Stimulated activated naive CD8-positive, alpha-beta T cell treated with anti-CD3 and anti-CD28 coated beads, Interleukin-15, amount 100 ng/mL, for 72 hours (primary cell): Measurements from ENCODE around the gene RARA.
A peak's percentile ranks its signal among the peaks of the same experiment; 100 is the strongest.

Experiments used
- ATAC-seq: fragments of 150-1000 bp; cut with Tn5 transposase; 2 replicates; pipeline ENCODE4 v1.10.0; 2021; ENCODE audit warnings: mild to moderate bottlenecking, moderate library complexity
- DNase-seq, 2 donors: peaks; one replicate each; pipeline ENCODE4 v3.0.0; 2021 to 2022
- H3K27ac Mint-ChIP-seq, 2 donors: one replicate each; pipeline ENCODE4 v1.8.0; 2022; ENCODE audit warnings: mild to moderate bottlenecking in 2 of 2, mixed read lengths in 2 of 2, moderate library complexity in 2 of 2
- H3K27me3 Mint-ChIP-seq: one replicate; pipeline ENCODE4 v1.8.0; 2022; ENCODE audit warnings: mixed read lengths
- H3K4me1 Mint-ChIP-seq: one replicate; pipeline ENCODE4 v1.8.0; 2022; ENCODE audit warnings: mild to moderate bottlenecking, mixed read lengths
- H3K4me3 Mint-ChIP-seq, 2 donors: one replicate each; pipeline ENCODE4 v1.8.0; 2022; ENCODE audit warnings: mild to moderate bottlenecking in 2 of 2, mixed read lengths in 2 of 2, moderate library complexity in 1 of 2
- H3K9me3 Mint-ChIP-seq, 2 donors: one replicate each; pipeline ENCODE4 v1.8.0; 2022; ENCODE audit warnings: mixed read lengths in 2 of 2

The RARA gene

GRCh38 chr17:40327244-40327729 lies 18.3 kb downstream of the RARA start:
- no peak for DNase-seq
- H3K9me3 Mint-ChIP-seq: no peaks in the 10 kb centered on the region
- ATAC-seq: no peak
- peak overlapping the region; percentile 88 to 91 for H3K4me3 Mint-ChIP-seq
- H3K27ac Mint-ChIP-seq: peak overlapping the region in 1 of 2 donors; percentile 95
- H3K4me1 Mint-ChIP-seq: peaks cover 98% of the 10 kb centered on the region
- H3K27me3 Mint-ChIP-seq: no peaks in the 10 kb centered on the region

DNA sequence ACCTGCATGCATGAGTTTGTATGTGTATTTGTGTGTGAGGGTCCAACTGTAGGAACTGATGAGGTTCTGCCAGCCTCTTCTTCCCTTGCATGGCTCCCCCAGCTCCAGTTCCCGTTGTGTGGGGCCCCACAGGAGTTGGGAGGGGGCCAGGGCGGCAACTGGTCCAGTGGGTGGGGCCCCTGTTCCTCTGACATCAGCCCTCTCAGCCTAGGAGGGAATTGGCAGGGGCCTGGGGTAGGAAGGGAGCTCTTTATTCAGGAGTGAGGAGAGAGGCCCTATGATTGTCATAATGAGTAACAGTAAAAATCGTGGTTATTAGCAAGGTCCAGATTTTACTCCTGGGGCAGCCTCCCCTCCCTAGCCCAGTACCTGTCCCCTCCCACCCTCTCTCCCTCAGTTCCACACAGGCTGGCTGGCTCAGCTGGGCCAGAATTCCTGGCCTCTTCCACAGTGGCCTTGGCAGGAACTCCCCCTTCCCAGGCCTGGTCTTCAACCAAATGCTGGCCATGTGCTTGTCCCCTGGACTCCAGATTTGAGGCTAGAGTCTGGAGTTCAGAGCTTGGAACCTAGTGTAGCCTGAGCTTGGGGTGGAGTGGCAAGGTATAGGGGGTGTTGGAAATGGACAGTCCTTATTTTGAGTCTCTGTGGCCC lies 18.9 kb downstream of the RARA start:
- peak overlapping the region; percentile 88 to 91 for H3K4me3 Mint-ChIP-seq
- H3K4me1 Mint-ChIP-seq: peaks cover 98% of the 10 kb centered on the region
- ATAC-seq (no peak), DNase-seq (no peak)
- no peaks in the 10 kb centered on the region for H3K9me3 Mint-ChIP-seq
- no peaks in the 10 kb centered on the region for H3K27me3 Mint-ChIP-seq
- H3K27ac Mint-ChIP-seq: peak overlapping the region in 1 of 2 donors; percentile 28

- DNase-seq (no peak), ATAC-seq (no peak)
- H3K9me3 Mint-ChIP-seq: no peaks in the 10 kb centered on the region
- no peaks in the 10 kb centered on the region for H3K27me3 Mint-ChIP-seq
- H3K27ac Mint-ChIP-seq: peak overlapping the region in 1 of 2 donors; percentile 28
- H3K4me3 Mint-ChIP-seq: peak overlapping the region in 1 of 2 donors; percentile 4
- peaks cover 98% of the 10 kb centered on the region for H3K4me1 Mint-ChIP-seq
Observed at GRCh38 chr17:40328386-40328766, 19.4 kb downstream of the RARA start.

DNA sequence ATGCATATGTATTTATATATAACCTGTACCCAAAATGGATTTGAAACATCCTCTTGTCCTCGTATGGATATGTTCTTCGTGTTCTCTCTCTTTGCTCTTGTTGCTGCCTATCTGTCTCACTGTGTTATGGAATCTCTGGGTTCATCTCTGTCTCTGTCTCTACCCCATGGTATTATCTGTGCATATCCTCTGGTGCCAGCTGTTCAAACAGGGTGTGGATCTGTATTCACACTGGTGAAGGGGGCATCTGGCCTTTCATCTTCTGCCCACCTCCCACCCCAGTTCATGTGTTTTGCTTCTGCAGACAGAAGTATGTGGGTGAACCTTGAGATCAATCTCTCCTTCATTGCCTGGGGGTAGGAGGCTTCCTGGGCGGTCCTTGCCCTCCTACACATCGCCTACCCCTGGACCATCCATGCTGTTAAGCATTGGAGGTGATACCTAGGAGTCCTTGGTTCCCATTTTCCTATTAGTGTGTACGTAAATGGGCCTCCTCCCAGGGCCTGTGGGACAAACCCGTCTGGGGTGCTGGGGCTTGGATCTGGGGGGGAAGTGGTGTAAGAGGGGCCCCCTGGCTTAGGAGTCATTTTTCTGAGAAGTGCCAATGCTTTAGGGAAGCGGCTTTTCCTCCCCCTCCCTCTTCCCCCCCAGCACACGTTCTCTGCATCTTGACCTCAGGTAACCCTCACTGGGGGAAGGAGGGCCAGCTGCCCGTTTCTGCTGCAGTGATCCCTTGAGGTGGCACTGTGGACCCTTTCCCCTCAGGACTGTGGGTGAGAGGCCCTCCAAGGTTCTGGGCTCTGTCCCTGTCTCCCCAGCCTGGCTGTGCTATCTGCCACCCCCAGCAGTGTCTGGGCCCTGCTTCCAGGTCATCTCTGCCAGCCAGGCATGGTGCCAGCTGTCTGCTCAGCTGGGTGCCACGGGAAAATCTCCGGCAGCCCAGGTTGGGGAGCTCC lies 21.1 kb downstream of the RARA start:
- Mint-ChIP-seq H3K27me3 (no peaks in the 10 kb centered on the region), H3K4me1 (peaks cover 98% of the 10 kb centered on the region), H3K4me3 (peak overlapping the region; percentile 22 to 44), H3K27ac (peak overlapping the region; percentile 10 to 27), H3K9me3 (no peaks in the 10 kb centered on the region)
- DNase-seq (no peak), ATAC-seq (peak; percentile 45)

DNA sequence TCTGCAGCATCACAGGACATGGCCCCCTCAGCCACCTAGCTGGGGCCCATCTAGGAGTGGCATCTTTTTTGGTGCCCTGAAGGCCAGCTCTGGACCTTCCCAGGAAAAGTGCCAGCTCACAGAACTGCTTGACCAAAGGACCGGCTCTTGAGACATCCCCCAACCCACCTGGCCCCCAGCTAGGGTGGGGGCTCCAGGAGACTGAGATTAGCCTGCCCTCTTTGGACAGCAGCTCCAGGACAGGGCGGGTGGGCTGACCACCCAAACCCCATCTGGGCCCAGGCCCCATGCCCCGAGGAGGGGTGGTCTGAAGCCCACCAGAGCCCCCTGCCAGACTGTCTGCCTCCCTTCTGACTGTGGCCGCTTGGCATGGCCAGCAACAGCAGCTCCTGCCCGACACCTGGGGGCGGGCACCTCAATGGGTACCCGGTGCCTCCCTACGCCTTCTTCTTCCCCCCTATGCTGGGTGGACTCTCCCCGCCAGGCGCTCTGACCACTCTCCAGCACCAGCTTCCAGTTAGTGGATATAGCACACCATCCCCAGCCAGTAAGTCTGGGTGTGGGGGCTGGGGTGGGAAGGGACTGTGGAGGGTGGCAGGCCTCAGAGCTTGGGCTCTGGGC lies 22.0 kb downstream of the RARA start:
- Mint-ChIP-seq H3K9me3 (no peaks in the 10 kb centered on the region), H3K4me1 (peaks cover 92% of the 10 kb centered on the region), H3K27me3 (no peaks in the 10 kb centered on the region), H3K27ac (peak overlapping the region; percentile 27 to 76), H3K4me3 (peak overlapping the region; percentile 40 to 74)
- no peak for DNase-seq
- ATAC-seq: no peak

DNA sequence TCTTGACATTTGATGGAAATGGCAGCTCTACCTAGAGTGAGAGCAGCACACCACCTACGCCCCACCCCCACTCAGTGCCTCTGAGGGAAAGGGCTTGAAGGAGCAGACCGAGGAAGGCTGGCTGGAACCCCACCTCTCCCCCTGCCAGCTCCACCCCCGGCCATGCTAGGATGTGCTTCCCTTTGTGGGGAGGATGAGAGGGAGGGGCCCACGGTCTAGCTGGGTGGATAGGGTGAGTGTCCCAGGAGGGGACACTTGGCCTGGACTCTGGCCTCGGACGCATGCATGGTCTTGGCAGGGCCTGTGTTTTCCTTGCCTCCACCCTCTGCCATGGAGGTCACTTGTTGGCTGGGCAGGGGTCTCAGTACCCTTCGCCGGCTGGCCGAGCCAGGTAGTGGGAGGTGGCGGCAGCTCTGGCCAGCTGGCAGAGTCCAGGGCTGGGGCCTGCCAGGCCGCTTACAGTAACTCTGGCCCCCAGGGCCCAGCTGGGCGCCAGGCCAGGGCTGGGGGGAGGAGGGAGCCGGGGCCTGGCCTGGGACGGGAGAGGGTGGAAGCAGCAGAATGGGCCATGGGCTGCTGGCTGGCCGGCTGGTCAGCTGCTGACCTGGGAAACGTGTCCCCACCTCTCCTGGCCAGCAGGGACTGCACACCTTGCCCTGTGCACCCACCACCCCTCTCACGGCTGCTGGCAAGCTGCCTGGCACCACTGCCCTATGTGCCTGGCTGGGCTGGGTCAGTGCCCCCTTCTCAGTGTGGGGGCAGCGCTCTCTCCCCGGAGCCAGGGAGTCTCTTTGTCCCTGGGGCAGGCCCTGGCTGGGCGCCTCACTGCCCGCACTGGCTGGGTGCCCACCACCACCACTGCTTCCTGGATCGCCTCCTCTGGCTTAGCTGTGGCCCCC lies 23.0 kb downstream of the RARA start:
- no peak for DNase-seq
- H3K9me3 Mint-ChIP-seq: no peaks in the 10 kb centered on the region
- H3K4me1 Mint-ChIP-seq: peaks cover 87% of the 10 kb centered on the region
- ATAC-seq: no peak
- peak overlapping the region; percentile 73 to 81 for H3K27ac Mint-ChIP-seq
- H3K27me3 Mint-ChIP-seq: no peaks in the 10 kb centered on the region
- H3K4me3 Mint-ChIP-seq: peak overlapping the region; percentile 40 to 74

GRCh38 chr17:40333781-40334448 lies 24.9 kb downstream of the RARA start:
- Mint-ChIP-seq H3K4me1 (peaks cover 85% of the 10 kb centered on the region), H3K27ac (peak overlapping the region in 1 of 2 donors; percentile 82), H3K9me3 (no peaks in the 10 kb centered on the region), H3K4me3 (no peak overlapping the region), H3K27me3 (no peaks in the 10 kb centered on the region)
- ATAC-seq: no peak
- DNase-seq: no peak

GRCh38 chr17:40335620-40336019 lies 26.6 kb downstream of the RARA start:
- no peak overlapping the region for H3K27ac Mint-ChIP-seq
- DNase-seq: no peak
- H3K4me1 Mint-ChIP-seq: peaks cover 86% of the 10 kb centered on the region
- no peak for ATAC-seq
- no peaks in the 10 kb centered on the region for H3K9me3 Mint-ChIP-seq
- H3K27me3 Mint-ChIP-seq: no peaks in the 10 kb centered on the region
- H3K4me3 Mint-ChIP-seq: no peak overlapping the region

DNA sequence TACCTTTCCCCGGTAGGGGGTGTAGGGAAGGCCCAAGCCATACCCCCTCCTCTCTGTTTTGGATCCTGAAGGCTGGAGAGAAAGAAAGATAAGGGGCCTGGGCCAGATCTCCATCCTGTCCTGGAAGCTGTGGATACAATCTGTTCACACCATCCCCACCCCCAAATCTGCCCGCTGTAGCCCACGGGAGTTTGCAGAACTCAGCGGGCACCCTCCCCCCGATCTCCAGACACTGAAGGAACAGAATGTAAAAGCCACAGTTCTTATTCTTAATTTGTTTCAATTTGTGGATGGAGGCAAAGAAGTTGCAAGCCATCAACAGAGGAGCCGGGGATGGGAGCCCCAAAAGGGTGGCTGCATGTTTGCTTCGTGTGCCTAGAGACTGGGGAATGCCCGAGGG lies 28.4 kb downstream of the RARA start:
- DNase-seq (no peak), ATAC-seq (no peak)
- Mint-ChIP-seq H3K4me1 (peaks cover 81% of the 10 kb centered on the region), H3K27me3 (no peaks in the 10 kb centered on the region), H3K27ac (peak overlapping the region; percentile 19 to 46), H3K4me3 (peak overlapping the region in 1 of 2 donors; percentile 62), H3K9me3 (no peaks in the 10 kb centered on the region)

DNA sequence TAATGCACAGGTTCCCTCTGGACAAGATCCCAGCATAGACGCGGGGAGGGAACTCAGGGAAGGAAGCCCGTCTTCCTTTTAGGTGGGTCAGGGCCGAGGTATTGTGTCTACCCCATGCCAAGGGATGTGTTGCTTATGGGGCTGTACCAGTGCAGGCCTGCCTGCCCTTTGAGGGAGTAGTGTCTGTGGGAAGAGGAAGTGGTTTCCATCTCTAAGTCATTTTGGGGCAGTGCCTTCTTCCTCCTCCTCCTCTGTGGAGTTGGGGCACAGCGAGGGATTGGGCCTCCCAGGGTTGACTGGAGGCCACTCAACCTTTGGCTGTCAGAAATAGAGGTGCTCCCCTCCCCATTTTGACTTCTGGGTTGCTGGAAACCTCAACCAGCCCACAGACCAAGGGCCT lies 29.1 kb downstream of the RARA start:
- no peaks in the 10 kb centered on the region for H3K27me3 Mint-ChIP-seq
- H3K9me3 Mint-ChIP-seq: no peaks in the 10 kb centered on the region
- H3K4me1 Mint-ChIP-seq: peaks cover 81% of the 10 kb centered on the region
- ATAC-seq: no peak
- H3K4me3 Mint-ChIP-seq: peak overlapping the region; percentile 12 to 62
- peak overlapping the region in 1 of 2 donors; percentile 69 for H3K27ac Mint-ChIP-seq
- DNase-seq: no peak

DNA sequence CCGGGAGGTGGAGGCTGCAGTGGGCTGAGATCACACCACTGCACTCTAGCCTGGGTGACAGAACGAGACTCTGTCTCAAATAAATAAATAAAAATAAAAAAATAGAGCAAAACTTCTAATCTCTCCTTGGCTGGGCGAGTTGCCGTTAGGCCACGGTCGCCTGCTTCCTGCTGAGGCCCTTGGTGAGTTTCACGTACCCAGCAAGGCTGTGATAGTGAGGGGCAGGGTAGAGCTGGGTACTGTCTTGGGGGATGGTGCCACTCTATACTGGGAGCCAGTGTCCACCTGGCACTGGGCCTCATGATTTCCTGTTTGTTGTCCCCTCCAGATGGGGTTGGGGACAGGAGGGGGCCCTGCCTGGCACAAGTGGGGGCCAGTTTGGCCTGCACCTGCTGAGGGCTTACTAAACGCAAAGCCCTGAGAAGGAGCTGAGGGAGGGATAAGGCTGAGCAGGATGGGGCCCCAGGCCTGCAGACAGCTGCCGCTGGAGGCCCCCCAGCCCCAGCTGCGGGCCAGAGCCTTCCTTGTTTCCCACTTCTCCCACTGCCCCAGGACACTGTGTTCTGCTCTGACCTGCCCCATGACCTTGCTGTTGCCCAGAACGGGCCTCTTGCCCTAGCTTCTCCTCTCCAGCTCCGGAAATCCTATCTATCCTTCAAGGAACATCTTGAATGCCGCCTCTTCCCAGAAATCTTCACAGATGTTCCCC lies 30.1 kb downstream of the RARA start:
- no peak for ATAC-seq
- no peaks in the 10 kb centered on the region for H3K9me3 Mint-ChIP-seq

GRCh38 chr17:40340327-40340726 lies 31.3 kb downstream of the RARA start:
- H3K4me3 Mint-ChIP-seq: peak overlapping the region in 1 of 2 donors; percentile 70
- ATAC-seq: no peak
- peaks cover 81% of the 10 kb centered on the region for H3K4me1 Mint-ChIP-seq

More for the DNA sequence above, 30.1 kb downstream of the RARA start:
- Mint-ChIP-seq H3K27me3 (no peaks in the 10 kb centered on the region), H3K4me1 (peaks cover 81% of the 10 kb centered on the region), H3K27ac (peak overlapping the region; percentile 67 to 69), H3K4me3 (no peak overlapping the region)
- DNase-seq: no peak

GRCh38 chr17:40340880-40341807 lies 32.2 kb downstream of the RARA start:
- Mint-ChIP-seq H3K27ac (peak overlapping the region; percentile 17 to 68), H3K4me1 (peaks cover 88% of the 10 kb centered on the region), H3K9me3 (no peaks in the 10 kb centered on the region), H3K27me3 (no peaks in the 10 kb centered on the region), H3K4me3 (peak overlapping the region; percentile 70 to 86)
- peak; percentile 80 to 91 for DNase-seq
- peak; percentile 92 for ATAC-seq

More at GRCh38 chr17:40340327-40340726, 31.3 kb downstream of the RARA start:
- DNase-seq: no peak
- Mint-ChIP-seq H3K27ac (peak overlapping the region in 1 of 2 donors; percentile 15), H3K9me3 (no peaks in the 10 kb centered on the region), H3K27me3 (no peaks in the 10 kb centered on the region)
